Thoracic aorta (tissue), 2 donors: ENCODE data around the gene ACTL7A. TPM values are rescaled to one million over a fixed set of nuclear protein-coding genes. Genes with fewer than 3 reads are reported as not detected.

ENCODE experiments used
- ATAC-seq: fragments of 150-250 bp; one replicate; pipeline ENCODE4 v1.8.0; 2017; ENCODE audit warnings: low read depth; ENCODE audit not compliant: insufficient number of reproducible peaks, low FRiP score
- DNase-seq: peaks from one replicate; pipeline ENCODE4 v3.0.0-alpha.2; 2020; ENCODE audit warnings: low spot score
- H3K27ac ChIP-seq, 2 donors: fragments of 200-600 bp; sonication (generic); 1 replicate in 1 of 2; 2 replicates in 1 of 2; pipeline ENCODE4 v1.5.1; 2016; ENCODE audit warnings: mild to moderate bottlenecking in 2 of 2, moderate library complexity in 2 of 2
- H3K27me3 ChIP-seq: fragments of 200-600 bp; sonication (generic); replicated peaks from 2 replicates; pipeline ENCODE4 v1.6.0; 2016; ENCODE audit warnings: mild to moderate bottlenecking; ENCODE audit not compliant: insufficient read depth
- H3K36me3 ChIP-seq: fragments of 200-600 bp; sonication (generic); one replicate; pipeline ENCODE4 v1.5.1; 2016
- H3K4me1 ChIP-seq, 2 donors: fragments of 200-600 bp; sonication (generic); 1 replicate in 1 of 2; 2 replicates in 1 of 2; pipeline versions ENCODE4 v1.5.1 to v1.6.0; 2016; ENCODE audit warnings: low read depth in 2 of 2, mild to moderate bottlenecking in 1 of 2; ENCODE audit not compliant: control insufficient read depth in 1 of 2
- H3K4me3 ChIP-seq: fragments of 200-600 bp; sonication (generic); 2 replicates; pipeline ENCODE4 v1.5.1; 2016; ENCODE audit warnings: mild to moderate bottlenecking
- H3K9me3 ChIP-seq: fragments of 200-600 bp; sonication (generic); 2 replicates; pipeline ENCODE4 v1.5.1; 2016
- CTCF ChIP-seq: fragments of 200-600 bp; sonication (generic); IDR thresholded peaks from one replicate; pipeline ENCODE4 v1.5.1; 2019; ENCODE audit warnings: antibody characterized with exemption
- total RNA-seq, 2 donors: library from RNA; depleted of rRNA; stranded (reverse); fragments of >200 nt; gene quantifications; one replicate each; pipeline versions ENCODE4 v1.1.0 to v1.2.3, GENCODE V29; 2016

ACTL7A gene
- total RNA-seq, 2 donors from 2014 or later = not detected

- DNase-seq (no peak), ATAC-seq (no peak)
- Histone ChIP-seq H3K36me3 (no peaks in the 10 kb centered on the region), H3K4me3 (no peak overlapping the region), H3K4me1 (no peaks in the 10 kb centered on the region), H3K27me3 (no peaks in the 10 kb centered on the region), H3K27ac (no peak overlapping the region), H3K9me3 (no peaks in the 10 kb centered on the region)
- no peak for TF ChIP-seq CTCF
These were observed 1.3 kb upstream of the ACTL7A start for GRCh38 chr9:108860764-108861163.

- no peaks in the 10 kb centered on the region for H3K36me3 ChIP-seq
- no peak for ATAC-seq
- no peaks in the 10 kb centered on the region for H3K9me3 ChIP-seq
- no peak overlapping the region for H3K27ac ChIP-seq
- no peak overlapping the region for H3K4me3 ChIP-seq
- DNase-seq = no peak
- no peaks in the 10 kb centered on the region for H3K4me1 ChIP-seq
- H3K27me3 ChIP-seq = no peaks in the 10 kb centered on the region
- no peak for TF ChIP-seq CTCF
These were observed 602 bp upstream of the ACTL7A start for GRCh38 chr9:108861464-108861863.

- Histone ChIP-seq H3K27ac (no peak overlapping the region), H3K4me1 (no peaks in the 10 kb centered on the region), H3K27me3 (no peaks in the 10 kb centered on the region), H3K36me3 (no peaks in the 10 kb centered on the region), H3K9me3 (no peaks in the 10 kb centered on the region), H3K4me3 (no peak overlapping the region)
- no peak for DNase-seq
- ATAC-seq = no peak
- no peak for TF ChIP-seq CTCF
These were observed 1.8 kb downstream of the ACTL7A start for GRCh38 chr9:108863891-108864290.

- Histone ChIP-seq H3K4me3 (no peak overlapping the region), H3K27me3 (no peaks in the 10 kb centered on the region), H3K4me1 (no peaks in the 10 kb centered on the region), H3K9me3 (no peaks in the 10 kb centered on the region), H3K27ac (no peak overlapping the region), H3K36me3 (no peaks in the 10 kb centered on the region)
- ATAC-seq (no peak), DNase-seq (no peak)
- no peak for TF ChIP-seq CTCF
These were observed 2.4 kb downstream of the ACTL7A start for GRCh38 chr9:108864446-108864845.

GRCh38 chr9:108865037-108865436 is 3.0 kb downstream of the ACTL7A start:
- no peak for ATAC-seq
- Histone ChIP-seq H3K9me3 (no peaks in the 10 kb centered on the region), H3K27ac (no peak overlapping the region), H3K4me3 (no peak overlapping the region), H3K27me3 (no peaks in the 10 kb centered on the region), H3K36me3 (no peaks in the 10 kb centered on the region), H3K4me1 (no peaks in the 10 kb centered on the region)
- no peak for TF ChIP-seq CTCF
- no peak for DNase-seq
